DMS153 treated with DMSO at 0.1 percent for 48 hours (cell line): ENCODE measurements around the gene DUOXA1.

Experiments used
- DNase-seq: peaks from one replicate; lab custom pipeline; 2025; ENCODE audit not compliant: unreplicated experiment; lab: John Stamatoyannopoulos, UW

The DUOXA1 gene, protein sequence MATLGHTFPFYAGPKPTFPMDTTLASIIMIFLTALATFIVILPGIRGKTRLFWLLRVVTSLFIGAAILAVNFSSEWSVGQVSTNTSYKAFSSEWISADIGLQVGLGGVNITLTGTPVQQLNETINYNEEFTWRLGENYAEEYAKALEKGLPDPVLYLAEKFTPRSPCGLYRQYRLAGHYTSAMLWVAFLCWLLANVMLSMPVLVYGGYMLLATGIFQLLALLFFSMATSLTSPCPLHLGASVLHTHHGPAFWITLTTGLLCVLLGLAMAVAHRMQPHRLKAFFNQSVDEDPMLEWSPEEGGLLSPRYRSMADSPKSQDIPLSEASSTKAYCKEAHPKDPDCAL

GRCh38 chr15:45129651-45130129 lies at the start of gene DUOXA1, which contains the start of gene DUOX1:
TSS of gene DUOXA1 (minus strand) at chr15:45129879. CDS start at chr15:45123014, 6,865 bp downstream.
TSS of gene DUOX1 (plus strand) at chr15:45129994. CDS start at chr15:45131967, 1,973 bp downstream.
- no peak for DNase-seq

GRCh38 chr15:45177285-45177684 lies 47.6 kb upstream of the DUOXA1 start:
- DNase-seq, result no peak

- DNase-seq, result no peak
Measured at GRCh38 chr15:45174577-45174976, 44.9 kb upstream of the DUOXA1 start.

DNA sequence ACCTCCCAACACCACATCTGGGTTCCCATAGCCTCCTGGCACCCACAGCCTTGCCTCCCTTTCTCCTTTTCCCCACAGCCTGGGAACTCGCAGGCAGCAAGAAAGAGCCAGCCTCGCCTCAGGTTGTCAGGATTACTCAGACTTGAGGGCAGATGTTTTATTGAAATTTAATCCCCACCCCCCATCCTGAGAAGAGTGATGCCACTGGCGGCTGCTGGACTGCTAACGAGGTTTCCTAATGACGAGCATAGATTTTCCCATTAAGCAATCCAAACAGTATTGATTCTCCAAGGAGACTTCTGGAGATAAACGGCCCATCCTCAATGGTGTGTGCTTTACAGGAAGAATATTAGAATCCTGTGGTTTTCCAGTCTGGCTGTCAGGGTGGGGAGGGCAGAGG lies 44.4 kb upstream of the DUOXA1 start:
- no peak for DNase-seq

DNA sequence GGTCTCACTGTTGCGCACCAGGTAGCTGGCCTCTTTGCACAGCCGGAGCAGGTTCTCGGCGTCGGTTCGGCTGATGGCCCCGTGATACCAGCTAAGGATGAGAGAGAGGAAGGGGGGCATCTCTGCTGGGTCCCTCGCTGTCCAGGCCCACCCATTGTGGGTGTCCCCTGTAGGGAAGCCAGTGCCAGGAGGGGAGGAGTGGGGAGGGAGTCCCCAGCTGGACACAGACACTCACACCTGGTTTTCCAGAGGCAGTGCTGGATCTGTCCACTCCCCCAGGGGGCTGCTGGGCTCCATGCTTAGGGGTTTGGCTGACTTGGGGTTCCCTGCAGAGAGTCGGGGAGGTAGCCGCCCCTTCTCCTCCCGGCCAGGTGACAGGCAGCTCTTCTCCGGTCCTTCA lies 42.2 kb upstream of the DUOXA1 start:
- DNase-seq, result no peak

DNA sequence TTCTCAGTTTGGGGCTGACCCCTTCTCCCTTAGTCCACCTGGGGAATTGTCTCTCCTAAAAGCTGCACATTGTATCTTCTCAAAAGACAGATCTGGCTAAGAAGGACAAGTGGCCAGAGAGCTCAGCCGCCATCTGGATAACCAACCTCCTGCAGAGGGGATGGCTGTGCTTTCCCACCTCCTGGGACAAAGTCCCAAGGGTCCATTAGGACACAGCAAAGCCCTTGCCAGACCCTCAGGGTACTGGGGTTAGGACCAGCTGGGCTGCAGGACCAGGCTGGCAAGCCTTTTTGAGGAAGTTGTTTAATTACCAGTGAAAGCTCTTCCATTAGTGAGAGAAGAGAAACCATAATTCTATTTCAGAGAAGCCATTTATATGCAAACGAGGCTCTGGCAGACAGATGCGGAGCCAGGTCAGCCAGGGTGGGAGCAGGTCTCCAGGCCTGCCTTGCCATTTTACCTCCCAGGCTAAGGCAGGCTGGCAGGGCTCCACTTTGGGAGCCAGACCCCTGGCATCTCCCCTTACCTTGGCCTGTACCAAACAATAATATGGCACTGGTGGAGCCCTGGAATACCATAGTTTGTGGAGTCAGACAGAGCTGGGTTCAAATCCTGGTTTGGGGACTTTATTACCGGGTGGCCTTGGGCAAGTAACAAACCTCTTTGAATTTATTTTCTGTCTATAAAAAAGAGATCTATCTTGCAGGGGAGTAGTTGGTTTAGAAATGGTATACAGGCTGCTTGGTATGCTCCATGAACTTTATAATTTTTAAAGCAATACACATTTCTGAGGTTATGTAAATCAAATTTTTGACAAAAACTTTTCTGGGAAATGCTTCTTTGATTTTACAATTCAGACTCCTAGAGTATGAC lies 40.2 kb upstream of the DUOXA1 start:
- no peak for DNase-seq

DNA sequence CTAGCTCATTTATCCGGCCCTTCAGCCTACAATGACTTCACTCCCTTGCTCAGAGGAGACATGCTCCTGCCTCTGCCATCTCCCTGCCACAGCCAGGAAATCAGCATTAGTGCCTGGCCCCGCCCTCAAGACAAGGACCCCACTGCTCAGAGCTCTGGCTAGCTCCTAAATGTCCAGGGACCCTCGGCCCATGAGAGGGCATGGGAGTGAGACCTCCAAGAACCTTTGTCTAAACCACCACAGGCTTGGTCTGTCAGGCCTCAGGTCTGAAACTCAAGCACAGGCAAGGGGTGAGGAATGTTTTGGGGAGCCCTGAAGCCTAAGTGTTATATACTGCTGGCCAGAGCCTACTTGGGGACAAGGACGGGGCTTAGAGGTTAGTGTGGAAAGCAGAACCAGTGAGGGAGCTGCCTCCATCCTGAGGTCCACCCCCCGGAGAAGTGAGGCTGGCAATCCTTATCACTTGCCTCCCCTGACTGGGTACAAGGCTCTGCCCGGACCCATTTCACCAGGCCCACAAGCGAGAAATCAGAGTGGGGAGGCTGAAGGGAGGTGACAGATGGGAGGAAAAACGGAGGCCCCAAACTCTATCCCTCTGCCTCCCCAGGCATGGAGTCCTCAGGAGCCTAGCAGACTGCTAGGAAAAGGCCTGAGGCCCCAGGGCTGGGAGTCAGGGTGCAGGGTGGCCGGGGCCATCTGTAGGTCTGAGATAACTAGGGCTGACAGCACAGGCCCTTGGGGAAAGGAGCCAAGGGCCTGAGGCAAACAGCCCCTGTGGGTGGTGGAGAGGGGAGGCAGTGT lies 39.3 kb upstream of the DUOXA1 start:
- no peak for DNase-seq

DNA sequence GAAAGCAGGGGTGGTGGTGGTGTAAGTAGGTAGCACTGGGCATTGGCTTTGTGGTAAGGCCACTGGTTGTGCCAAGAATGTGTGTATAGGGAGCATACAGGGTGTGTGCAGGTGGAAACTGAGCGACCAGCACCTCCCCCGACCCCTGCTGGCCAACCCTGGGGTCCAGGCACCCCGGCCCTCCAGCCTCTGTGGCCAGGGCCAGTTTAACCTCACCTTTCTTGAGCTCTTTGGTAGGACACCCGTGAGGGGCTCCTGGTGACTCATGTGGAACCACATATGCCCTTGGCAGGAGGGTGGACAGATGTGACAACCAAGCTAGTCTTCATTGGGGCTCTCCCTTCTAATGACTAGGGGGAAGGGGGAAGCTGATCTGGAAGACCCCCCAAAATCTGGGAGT lies 38.6 kb upstream of the DUOXA1 start:
- DNase-seq, result no peak

DNA sequence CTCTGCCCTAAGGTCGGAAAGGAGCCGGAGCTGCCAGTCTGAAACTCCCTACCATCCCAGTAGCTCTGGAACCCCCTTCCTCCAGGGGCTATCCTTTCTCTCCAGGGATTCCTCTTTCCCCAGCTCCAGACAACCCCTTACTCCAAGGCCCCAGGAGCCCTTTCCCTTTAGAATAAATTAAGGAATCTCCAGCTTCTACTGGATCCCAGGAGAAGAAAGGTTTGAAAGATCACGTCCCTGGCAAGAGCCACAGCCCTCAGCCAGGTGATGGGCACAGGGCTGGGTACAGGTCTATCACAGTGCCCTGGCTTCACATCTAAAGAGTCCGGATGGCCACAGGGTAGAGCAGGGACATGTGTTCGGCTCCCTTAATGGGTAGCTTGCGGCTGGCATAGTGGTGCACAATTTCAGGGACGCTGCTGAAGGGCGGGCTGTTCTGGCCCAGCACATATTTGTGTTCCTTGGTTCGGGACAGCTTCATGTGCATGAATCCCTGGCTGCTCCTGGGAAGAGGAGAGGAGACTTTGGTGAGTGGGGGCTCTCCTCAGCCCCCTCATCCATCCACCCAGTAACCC lies 38.0 kb upstream of the DUOXA1 start:
- DNase-seq, result no peak

GRCh38 chr15:45166834-45167630 lies 37.4 kb upstream of the DUOXA1 start:
- DNase-seq, result peak; percentile 43

DNA sequence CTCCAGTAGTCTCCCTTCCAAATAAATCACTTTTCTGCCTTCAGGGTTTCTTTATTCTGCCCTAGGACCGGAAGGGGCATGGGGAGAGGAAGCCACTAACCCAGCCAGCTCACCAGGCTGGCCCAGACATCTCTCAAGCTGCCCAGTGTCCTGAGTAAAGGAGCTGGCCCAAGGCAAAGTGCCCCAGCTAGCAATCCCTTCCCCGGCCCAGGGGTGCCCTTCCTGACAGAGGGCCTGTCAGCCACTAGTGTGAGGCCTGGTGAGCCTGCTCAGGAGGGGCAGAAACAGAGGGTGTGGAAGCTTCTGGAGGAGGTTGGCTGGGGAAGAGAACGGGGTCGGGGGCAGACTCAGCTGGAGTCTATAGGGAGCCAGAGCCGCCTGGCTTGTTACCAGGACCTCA lies 35.9 kb upstream of the DUOXA1 start:
- DNase-seq, result no peak

- no peak for DNase-seq
Measured at GRCh38 chr15:45164914-45165313, 35.2 kb upstream of the DUOXA1 start.

- no peak for DNase-seq
Measured at GRCh38 chr15:45163508-45163856, 33.8 kb upstream of the DUOXA1 start.

GRCh38 chr15:45162771-45163507 lies 33.3 kb upstream of the DUOXA1 start:
- peak; percentile 1 for DNase-seq

- no peak for DNase-seq
Measured at GRCh38 chr15:45161666-45162065, 32.0 kb upstream of the DUOXA1 start.

DNA sequence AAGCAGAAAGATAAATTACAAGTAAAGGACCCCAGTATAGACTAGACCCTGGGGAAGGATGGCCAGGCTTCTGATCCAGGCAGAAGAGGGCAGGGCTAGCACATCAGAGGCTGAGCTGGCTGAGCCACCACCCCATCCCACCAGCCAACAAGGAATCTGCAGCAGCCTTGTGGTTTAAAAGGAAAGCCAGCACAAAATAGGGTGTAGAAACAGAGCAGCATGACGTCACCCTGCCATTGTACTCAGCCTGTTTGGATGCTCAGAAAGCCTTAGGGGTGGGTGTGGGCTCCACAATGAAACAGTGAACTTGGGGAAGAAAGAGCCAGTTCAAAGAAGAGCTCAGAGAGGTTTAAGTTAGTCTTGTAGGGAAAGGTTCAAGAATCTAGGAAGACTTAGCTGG lies 28.3 kb upstream of the DUOXA1 start:
- DNase-seq, result no peak

DNA sequence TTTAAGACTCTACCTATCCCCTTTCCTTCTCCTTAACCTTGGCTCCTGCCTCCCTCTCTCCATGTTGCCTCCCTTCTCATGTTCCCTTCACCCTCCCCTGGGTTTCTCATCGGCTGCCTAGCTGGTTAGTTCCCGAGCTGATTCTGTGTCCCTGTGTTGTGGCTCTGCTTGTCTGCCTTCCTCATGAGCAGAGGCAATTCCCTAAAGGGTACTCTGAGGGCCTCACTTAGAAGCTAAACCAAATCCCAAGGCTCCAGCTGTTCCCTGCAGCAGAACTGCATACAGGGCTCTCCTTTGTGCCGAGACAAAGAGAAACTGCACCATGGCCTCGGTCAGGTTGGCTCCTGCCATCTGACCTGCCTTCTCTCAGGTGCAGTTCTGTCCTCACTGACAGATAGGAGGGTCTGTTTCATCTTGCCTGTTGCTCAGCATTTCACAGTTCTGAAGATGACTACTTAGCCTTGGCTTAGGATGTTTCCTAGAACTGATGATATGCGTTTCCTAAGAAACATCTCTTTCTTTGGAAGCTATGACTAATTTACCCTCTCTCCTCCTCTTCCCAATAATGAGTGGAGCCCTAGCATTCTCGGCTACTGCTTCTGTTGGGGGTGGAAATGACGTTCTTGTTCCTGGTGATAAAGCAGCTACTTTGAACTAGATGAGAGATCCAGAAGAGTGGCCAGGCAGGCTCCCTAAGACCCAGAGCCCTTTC lies 27.2 kb upstream of the DUOXA1 start:
- no peak for DNase-seq

DNA sequence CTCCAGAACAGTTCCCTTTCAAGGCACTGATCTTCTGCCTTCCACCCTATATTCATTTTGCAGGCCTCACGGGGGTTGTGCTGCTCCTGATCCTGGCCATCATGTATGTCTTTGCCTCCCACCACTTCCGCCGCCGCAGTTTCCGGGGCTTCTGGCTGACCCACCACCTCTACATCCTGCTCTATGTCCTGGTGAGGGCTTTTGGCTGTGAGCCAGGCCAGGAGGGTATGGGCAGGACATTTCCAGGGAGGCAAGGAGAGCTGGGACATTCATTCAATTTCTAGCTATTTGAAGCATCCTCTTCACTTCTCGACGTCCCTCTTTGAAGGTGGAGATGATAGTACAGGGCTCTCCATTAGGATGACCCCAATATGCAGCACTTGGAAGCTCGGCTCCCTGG lies 26.1 kb upstream of the DUOXA1 start:
- no peak for DNase-seq
